Measurements from ENCODE around the gene ANAPC10.
"Not testable (repeated sequence)": the region's sequence is repeated elsewhere in the genome, so short reads cannot be mapped to it uniquely, and the experiment has no call there.

DNA sequence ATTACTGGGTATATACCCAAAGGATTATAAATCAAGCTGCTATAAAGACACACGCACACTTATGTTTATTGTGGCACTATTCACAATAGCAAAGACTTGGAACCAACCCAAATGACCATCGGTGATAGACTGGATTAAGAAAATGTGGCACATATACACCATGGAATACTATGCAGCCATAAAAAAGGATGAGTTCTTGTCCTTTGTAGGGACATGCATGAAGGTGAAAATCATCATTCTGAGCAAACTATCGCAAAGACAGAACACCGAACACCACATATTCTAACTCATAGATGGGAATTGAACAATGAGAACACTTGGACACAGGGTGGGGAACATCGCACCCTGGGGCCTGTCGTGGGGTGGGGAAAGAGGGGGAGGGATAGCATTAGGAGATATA is 87.7 kb downstream of the ANAPC10 start:
- TF ChIP-seq, protein P1, sequence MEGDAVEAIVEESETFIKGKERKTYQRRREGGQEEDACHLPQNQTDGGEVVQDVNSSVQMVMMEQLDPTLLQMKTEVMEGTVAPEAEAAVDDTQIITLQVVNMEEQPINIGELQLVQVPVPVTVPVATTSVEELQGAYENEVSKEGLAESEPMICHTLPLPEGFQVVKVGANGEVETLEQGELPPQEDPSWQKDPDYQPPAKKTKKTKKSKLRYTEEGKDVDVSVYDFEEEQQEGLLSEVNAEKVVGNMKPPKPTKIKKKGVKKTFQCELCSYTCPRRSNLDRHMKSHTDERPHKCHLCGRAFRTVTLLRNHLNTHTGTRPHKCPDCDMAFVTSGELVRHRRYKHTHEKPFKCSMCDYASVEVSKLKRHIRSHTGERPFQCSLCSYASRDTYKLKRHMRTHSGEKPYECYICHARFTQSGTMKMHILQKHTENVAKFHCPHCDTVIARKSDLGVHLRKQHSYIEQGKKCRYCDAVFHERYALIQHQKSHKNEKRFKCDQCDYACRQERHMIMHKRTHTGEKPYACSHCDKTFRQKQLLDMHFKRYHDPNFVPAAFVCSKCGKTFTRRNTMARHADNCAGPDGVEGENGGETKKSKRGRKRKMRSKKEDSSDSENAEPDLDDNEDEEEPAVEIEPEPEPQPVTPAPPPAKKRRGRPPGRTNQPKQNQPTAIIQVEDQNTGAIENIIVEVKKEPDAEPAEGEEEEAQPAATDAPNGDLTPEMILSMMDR (IDR thresholded peaks at IDR 0.05) = not testable (repeated sequence)
- TF ChIP-seq POLR2A (IDR thresholded peaks at IDR 0.05) = not testable (repeated sequence)

Measured in sigmoid colon (tissue), 3 donors.